ENCODE results near the gene CCDC167.

CCDC167 gene

DNA sequence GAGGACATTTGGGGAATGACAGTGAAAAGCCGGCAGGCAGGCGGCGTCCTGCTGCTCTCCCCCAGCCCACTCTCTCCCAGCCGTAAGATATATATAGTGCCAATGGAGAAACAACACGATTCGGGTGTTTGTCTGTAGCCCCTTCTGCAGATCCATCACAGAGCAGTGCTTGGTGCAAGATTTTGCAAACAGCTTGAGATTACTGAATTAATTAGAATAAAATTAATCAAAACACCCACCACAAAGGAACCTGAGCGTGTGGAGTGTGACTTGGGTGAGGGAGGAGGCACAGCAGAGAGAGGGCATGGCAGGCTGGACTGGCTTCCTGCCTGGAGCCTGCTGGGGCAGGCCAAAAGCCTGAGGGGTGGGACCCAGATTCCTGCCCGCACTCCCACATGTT, 28.8 kb upstream of the CCDC167 start:
- DNase-seq: no peak

DNA sequence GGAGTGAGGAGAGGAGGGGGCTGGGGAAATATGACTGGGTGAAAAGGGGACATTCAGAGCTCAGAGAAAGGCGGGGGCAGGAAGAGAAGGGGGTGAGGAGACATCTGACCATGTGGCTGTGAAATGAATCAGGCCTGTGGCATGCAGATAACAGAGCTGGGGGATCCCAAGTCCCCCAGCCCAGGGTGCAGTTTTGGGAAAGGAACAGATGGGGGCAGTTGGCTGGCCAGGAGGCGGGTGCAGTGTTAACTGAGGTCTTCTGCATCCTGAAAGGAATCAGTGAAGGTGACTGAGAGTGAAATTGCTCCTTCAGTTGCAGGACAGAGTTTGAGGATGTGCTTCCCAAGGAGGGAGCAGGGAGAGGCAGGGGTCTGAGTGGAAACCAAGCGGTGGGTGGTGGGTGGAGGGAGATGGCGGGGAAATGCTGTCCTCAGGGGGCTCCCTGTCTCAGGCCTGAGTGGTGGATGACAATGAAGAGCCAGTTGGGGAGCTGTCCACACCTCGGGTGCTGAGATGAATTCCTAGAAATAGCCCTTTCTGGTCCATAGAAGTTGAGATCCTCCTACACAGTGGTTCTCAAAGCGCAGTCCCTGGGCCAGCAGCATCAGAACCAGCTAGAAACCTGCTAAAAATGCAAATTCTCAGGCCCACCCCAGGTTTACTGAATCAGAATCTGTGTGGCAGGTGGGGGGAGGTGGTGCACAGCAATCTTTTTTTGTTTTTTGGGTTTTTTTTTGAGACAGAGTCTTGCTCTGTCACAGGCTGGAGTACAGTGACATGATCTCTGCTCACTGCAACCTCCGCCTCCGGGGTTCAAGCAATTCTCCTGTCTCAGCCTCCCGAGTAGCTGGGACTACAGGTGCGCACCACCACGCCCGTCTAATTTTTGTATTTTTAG, 26.0 kb upstream of the CCDC167 start:
- DNase-seq: no peak

DNA sequence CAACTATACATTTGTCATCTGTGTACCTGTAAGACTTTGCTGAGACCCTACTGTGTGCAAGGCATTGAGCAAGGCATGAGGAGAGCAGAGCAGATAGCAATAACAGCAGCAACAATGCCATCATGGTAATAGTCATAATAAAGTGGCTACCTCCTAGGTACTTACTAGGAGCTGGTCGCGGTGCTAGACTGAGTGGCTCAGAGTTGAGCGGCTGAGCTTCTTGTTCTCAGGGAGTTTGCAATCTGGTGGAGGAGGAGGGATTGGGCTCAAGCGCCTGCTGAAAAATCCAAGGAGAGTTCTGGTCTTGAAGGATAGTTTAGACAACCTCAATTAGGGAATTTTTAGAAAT, 25.3 kb upstream of the CCDC167 start:
- DNase-seq: no peak

DNA sequence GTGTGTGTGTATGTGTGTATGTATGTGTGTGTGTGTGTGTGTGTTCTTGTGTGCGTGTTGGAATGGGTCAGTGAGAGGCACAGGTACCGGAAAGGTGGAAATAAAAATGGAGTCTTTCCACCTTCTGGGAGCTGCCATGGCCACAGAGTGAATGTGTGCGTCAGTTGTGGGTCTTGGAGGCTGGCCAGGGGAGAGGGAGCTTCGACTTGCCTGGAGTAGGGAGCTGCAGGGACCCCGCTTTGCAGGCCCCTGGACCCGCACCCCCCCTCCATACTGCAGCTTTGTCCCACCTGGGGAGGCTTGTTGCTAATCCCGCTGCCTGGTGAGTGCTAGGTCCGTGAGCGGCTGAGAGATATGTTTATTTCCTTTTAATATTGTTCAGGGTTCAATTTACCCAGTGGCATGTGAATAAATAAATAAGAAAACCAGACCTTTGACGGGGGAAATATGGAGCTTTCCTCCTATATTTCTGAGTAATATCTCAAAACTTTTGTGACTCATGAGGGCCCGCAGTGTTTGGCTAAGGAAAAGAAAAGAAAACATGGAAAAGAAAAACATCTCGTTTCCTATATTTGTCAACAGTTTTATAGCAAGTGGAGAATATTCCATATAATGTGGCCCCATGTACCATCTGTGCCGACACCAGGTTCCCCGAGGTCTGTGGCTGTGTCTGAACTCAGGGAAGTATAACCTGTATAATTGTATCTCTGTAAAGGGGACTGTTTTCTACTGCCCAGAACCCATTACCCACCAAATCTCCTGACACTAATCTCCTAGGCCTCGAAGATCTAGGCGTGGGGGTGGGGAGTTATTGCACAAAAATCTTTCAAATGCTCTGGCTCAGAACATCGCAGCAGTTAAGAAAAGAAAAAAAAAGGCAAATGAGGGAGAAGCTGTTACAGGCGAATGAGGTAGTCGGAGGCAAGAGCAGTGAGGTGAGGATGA, 24.6 kb upstream of the CCDC167 start:
- no peak for DNase-seq

DNA sequence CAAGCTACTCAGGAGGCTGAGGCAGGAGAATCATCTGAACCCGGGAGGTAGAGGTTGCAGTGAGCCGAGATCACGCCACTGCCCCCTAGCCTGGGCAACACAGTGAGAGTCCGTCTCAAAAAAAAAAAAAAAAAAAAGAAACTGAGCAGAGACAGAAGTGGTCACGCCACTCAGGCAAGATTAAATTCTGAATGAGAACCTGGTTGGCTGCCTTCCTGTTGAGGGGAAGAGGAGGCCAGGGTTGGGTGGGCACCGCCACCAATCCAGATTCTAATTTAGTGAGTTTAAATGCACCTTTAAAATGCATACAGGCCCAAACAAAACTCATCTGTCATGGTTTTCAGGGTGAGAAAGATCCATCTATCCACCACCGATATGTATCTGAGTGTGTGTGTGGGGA, 23.7 kb upstream of the CCDC167 start:
- no peak for DNase-seq

DNA sequence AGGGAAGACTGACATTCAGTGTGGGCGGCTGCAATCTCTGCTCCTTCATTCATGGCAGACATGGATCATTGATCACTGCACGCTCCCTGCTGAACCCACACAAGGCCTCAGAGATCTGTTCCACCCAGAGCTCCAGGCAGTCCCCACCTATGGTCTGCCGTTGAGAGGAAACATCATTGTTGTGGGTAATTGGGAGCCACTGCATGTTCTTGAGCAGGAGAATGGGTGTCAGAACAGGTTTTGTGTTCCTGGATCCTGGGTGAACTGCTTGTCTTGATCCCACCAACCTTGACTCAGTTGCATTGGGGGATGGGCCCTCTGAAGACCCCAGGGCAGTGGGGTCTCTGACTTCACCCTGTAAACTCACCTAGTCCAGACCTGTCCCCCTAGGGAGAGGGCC, 23.1 kb upstream of the CCDC167 start:
- no peak for DNase-seq

DNA sequence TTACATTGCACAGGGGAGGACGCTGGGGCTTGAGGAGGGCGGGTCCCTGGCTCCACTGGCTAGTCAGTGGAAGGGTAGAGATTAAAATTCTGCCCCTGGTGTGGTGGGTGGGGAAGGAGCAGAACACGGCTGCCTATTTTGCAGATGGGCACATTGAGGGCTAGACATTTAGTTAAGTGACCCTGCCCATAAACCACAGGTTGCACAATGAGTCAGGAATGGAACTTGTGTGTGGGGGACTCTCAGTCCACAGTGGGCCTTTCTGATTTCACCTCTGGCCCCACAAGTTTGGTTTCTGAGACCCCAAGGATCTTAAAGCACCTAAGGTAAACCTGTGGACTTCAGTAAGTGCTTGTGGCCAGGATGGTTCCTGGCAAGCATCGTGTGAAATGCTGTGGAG, 22.0 kb upstream of the CCDC167 start:
- no peak for DNase-seq

DNA sequence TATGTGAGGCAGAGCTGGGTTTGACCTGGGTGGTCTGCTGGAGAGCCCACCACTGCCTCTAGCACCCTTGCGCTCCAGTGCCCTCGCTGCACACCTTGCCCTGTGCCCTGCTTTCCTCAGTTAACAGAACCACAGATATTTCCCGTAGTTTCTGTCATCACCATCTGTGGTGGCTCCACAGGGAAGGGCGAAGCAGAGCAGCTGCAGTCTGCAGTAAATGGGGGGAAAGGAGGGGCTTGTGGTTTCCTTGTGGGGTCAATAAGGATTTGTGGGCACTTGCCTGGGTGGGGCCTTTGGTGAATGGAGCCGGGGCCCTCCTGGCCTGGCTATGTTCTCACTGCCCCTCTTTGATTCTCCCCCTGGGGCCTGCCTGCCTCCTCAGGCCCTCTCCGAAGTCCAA, 21.2 kb upstream of the CCDC167 start:
- DNase-seq: no peak

DNA sequence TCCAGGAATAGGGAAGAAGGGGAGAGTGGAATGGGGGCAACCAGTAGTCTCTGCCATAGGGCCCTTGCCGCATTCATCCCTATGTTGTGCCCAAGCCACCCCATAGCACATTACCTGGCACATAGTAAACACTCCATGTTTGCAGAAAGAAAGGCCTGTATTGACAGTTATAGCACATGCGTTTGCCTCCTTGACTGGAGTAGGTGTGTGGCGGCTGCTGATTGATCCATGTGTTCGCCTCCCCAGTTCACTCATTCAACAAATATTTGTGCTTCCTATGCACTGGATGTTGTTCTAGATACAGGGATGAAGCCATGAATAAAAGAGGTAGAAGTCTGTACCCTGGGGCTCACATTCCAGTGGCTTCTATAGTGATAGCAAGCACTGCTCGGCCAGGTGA, 19.8 kb upstream of the CCDC167 start:
- DNase-seq: no peak

DNA sequence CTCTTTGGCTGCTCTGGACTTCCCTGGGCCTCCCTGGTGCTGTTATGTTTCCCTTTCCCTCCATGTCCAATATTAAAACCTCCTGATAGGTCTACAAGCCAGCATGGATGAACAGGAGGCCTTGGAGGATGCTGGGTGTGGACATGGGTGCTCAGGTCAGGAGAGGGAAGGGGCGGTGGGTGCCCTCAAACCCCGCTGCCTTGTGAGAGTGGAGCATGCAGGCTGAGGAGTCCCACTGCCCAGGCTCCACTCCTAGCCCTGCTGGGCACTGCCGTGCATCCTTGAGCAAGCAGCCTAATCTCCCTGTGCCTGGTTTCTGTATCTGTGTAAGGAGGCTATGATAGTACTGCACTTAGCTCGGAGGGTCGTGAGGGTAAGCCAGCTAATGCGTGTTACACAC, 18.4 kb upstream of the CCDC167 start:
- no peak for DNase-seq

DNA sequence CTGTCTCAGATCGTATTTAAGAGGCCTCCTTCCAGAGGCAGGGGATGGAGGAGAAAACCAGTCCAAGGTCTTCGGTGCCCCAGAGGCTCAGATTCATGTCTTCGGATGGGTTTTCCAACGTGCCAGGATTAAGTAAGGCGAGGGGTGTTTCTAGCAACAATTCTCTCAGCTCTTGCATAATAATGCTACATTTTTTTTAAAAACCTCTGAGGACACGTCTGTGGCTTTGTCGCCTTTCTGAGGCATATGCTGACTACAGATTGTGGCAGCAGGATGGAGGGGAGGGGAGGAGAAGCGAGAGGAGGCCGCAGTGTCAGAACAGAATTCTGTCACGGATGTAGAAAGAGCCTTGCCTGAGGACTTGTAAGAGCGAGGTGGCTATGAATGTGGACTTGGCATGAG, 17.7 kb upstream of the CCDC167 start:
- peak; percentile 60 to 62 for DNase-seq

DNA sequence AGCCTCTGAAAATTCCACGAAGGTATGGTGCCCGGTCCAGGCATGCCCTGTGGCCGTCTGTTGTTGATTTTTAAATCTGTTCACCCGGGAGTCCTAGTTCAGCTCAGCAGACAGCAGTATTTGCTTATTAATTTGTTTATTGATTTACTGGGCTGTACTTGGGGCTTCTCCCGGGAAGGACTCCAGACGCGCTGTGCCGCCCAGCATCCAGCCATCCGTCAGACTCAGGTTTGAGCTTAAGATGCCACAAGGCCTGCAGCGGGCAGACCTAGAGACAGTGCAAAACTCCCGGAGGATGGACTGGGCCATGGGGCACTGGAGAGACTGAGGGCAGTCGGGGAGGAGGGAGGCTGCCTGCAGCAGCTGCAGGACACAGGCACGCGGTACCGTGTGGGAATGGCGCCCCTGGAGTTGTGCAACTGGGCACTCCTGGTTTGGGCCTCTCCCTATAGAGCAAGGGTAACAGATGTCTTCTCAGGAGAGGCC, 17.3 kb upstream of the CCDC167 start:
- no peak for DNase-seq

DNA sequence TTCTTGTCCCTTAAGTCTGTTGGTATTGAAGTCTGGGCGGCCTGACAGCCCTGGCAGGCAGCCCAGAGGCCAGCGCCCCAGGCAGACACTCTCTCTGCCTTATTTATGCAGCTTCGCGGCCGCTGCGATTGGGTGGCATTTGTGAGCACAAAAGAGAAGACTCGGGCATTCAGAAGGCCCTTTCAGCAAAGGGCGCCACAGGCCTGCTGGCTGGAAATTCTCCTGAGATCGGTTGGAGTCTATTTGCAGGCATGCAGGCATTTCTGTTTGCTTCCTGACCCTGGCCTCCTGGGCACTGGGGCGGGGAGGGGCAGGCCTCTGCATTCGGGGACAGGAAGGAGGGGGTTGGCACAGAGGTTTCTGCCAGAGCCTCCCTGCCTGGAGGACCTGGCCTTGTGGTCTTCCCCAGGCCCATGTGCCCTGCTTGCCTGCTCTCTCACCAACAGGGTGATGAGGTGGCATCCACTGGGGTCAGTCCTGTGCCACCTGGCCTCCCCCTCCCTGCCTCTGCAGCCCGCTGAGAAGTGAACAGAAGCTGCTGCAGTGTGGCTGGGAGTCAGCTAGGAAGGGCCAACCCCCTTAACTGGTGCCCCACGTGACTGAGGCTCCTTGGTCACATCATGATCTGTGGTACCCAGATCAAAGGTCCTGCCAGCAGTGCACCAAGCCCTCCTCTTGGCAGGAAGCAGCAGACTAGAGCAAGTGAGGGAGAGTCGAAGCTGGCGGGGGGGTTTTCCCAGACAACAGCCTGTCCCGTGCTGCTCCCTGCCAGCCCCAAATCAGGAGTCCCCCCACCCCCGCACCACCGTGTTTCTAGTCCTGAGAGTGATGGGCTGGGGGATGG, 16.6 kb upstream of the CCDC167 start:
- peak; percentile 65 to 82 for DNase-seq

DNA sequence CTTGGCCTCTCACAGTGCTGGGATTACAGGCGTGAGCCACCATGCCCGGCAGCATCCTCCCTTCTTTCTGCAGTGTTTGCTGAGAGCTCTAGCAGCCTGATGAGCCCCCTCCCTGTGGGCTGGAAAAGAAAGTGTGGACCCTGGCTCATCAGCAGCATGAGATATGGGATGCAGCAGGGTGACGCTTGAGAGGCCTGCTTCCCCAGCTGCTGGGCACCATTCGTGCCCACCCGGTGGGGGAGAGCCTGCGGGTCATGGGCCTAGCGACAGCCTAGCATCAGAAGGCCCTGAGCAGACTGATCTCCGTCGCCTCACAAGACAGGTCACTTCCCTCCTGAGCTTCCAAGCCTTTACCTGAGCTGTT, 16.0 kb upstream of the CCDC167 start:
- no peak for DNase-seq

DNA sequence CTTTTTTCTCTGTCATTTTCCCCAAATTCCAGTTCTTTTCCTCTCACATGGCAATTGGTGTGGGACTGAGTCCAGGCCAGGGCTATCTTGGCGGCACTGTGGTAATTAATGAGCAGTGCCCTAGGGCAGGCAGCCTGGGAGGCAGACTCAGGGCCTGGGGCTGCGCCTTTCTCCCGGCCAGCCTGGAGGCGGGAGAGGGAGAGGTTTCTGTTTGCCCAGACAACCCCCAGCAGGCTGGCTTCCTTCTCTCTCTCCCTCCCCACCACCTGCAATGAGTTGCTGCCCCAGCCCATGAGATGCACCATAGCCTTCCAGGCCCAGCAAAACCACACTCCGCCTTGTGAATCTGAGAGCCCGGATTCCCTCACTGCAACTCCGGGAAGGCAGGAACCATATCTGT, 15.1 kb upstream of the CCDC167 start:
- DNase-seq: no peak

DNA sequence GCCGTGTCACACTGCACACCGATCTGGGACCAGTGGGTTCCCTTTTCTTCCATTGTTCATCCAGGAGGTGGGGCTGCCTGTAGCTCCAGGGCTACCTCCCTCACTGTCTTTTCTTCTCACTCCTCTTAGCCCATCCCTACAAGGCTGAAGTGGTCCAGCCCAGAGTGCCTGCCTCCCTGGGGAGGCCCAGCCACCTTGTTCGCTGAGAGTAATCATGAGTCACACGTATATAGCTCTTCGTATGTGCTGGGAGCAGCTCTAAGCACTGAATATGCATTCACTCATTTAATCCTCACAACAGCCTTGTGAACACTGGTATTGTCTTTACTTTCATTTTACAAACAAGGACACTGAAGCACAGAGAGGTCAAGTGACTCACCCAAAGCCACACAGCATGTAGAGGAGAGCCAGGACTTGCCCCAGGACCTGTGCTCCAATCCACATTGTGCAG, 14.7 kb upstream of the CCDC167 start:
- DNase-seq: no peak

DNA sequence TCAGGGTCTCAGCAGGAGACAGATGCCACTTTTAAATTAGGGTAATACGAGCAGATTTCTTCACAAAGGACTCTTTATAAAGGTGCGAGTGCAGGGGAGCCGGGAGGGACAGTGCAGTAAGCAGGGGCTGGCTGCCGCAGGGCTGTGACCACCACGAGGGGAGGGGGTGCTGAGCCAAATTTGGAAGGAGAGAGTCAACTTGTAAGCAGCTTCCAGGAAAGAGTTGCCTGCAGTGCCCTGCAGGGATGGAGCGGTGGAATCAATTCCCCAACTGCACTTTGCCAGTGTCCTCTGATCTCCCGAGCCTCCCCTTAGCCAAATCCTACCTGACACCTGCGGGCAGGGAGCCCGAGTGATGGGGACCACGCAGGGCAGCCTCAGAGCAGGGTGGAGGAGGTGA, 13.9 kb upstream of the CCDC167 start:
- DNase-seq: no peak

DNA sequence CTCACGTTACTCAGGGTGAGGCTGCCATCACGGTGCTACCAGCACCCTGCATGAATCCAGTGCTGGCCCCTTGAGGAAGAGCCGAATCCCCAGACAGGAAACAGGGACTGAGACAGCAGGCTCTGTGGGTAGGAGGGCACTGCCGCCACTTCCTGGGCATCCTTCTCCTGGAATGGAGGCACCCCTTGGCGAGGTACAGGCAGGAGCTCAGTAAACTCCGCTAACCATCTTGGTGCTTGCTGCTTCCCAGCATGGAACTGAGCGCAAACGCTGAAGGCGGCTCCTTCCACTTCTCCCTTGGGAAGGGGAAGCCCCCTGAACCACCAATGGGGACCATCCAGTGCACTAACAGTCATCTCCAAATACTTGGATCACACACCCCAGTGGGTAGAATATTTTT, 13.5 kb upstream of the CCDC167 start:
- DNase-seq: no peak

DNA sequence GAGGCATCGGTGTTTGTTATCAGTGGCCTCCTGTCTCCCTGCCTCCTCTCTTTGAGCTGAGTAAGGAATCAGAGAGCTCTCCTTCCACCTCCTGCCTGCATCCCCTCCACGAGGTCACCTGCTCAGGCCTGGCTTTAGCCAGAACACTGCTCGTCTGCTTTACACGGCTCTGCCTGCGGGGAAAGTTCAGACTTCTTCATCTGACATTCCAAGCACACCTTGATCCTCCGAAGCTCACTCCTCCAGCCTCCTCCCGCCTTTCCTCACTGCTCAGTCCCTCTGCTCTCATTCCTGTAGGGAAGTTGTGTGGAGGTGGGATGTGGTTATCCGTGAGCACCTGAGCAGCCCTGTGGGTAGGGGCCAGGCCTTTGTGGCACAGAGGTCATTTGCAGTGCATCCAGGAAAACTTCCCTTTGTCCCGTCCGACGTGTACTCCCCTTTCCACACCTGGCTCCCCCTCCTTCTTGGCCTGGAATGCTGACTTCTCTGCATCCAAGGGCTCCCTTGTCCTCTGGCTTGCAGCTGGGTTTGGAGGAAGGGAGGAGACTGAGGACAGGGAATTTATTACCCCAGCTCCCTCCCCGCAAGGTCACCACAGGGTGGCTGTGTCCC, 12.8 kb upstream of the CCDC167 start:
- DNase-seq: no peak

DNA sequence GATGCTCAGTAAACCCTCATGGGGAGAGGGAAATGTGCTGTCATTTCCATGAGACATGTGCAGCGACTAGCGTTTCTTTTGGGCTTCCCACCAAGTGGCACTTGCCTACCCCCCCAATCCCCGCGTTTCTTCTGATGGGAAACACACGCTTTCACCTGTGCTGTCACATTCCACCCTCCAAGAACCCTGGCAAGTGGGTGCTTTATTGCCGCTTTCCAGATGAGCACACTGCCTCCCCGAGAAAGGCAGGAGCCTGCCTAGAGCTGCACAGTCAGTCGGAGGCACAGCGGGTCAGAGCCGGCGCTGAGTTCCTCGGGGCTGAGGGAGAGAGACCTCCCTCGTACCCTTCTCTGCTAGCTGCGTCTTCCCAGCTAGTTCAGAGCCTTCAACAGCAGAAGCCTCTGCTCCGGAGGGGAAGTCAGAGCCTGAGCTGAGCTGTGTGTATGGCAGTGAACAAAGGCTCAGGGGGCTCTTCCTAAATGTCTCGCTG, 12.3 kb upstream of the CCDC167 start:
- DNase-seq: no peak

DNA sequence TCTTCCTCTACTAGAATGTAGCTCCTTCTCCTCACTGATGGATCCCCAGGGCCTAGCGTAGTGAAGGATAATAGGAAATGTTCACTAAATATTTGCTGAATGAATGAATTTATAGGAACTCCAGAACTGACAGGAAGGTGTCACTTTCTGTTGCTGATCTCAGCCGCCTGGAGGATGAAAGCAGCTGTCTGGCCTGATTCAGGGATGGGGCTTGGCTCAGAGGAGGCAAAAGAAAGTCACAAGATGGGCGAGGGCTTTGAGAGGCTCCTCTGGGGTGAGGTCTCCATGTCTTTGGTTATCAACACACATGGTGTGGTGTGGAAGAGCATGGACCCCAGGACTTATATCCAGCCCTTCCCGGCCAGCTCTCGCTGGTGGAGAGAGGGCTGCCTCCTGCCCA, 11.5 kb upstream of the CCDC167 start:
- no peak for DNase-seq

DNA sequence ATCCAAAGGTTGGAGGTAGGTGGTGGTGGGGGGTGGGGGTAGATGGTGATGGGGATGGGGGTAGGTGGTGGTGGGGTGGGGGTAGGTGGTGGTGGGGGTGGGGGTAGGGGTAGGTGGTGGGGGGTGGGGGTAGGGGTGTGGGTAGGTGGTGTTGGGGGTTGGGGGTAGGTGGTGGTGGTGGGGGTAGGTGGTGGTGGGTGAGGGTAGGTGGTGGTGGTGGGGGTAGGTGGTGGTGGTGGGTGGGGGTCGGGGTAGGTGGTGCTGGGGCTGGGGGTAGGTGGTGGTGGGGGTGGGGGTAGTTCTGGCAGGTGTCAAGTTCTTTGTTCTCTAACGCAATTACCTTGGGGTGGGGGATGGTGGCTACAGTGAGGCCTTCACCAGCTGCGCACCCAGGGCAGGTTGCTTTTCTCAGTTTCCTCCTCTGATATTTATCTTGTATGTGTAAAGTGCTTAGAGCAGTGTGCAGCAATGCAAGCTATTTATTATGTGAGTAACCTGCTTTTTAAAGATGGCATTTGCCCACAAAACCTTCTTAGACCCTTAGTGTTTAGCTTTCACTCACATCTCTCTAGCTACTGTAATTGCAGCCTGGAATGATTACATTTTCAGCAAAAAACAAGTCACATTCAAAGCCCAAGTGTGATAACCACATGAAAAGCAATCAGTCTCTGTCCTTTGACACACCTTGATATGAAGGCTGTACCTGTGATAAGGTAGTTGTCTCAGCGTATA, 8.2 kb upstream of the CCDC167 start:
- no peak for DNase-seq

All from stimulated activated CD4-positive, alpha-beta T cell treated with anti-CD3 and anti-CD28 coated beads, Interleukin-2, amount 100 ng/mL, for 48 hours (primary cell).